Measurements from ENCODE around the gene PTPRM.

GRCh38 chr18:8091035-8091434, 523.9 kb downstream of the PTPRM start:
- TF ChIP-seq CTCF (IDR thresholded peaks at IDR 0.05; ENCODE audit: extremely low read depth in 1 of 2, insufficient read depth in 1 of 2, low read depth in 1 of 2, low read length in 2 of 2) (no peak), JUN (IDR thresholded peaks at IDR 0.05; ENCODE audit: borderline replicate concordance, insufficient read depth, insufficient read length, low read depth) (no peak)

Data from endothelial cell of umbilical vein (primary cell).